ENCODE results near the gene TPD52L1.

TPD52L1 gene

DNA sequence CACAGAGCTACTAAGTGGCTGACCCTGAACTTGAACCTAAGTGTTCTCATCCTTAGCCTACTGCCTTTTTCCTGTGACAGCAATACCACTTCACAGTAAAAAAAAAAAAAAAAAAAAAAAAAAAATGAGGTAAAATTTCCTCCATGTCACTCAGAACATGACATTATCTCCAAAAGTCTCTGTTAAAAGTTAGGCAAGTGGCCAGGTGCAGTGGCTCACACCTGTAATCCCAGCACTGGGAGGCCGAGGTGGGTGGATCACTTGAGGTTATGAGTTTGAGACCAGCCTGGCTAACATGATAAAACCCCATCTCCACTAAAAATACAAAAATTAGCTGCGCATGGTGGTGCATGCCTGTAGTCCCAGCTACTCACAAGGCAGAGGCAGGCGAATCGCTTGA, 159.4 kb downstream of the TPD52L1 start:
- DNase-seq, result no peak
